Parathyroid adenoma (tissue), 2 donors: ENCODE results near the gene EDC3.
A peak's percentile ranks its signal among the peaks of the same experiment; 100 is the strongest.

ENCODE experiments used
- H2AFZ ChIP-seq: fragments of 300-600 bp; sonication (generic); one replicate; pipeline ENCODE4 v1.7.0; 2017; ENCODE audit warnings: antibody characterized with exemption, mild to moderate bottlenecking
- H3K27ac ChIP-seq: fragments of 300-600 bp; sonication (generic); one replicate; pipeline ENCODE4 v1.7.0; 2017
- H3K27me3 ChIP-seq: fragments of 300-600 bp; sonication (generic); one replicate; pipeline ENCODE4 v1.7.0; 2017; ENCODE audit warnings: low read length; ENCODE audit not compliant: control insufficient read depth, insufficient read depth
- H3K36me3 ChIP-seq: fragments of 300-600 bp; sonication (generic); one replicate; pipeline ENCODE4 v1.7.0; 2017; ENCODE audit warnings: low read length; ENCODE audit not compliant: control insufficient read depth, insufficient read depth
- H3K4me1 ChIP-seq: fragments of 300-600 bp; sonication (generic); one replicate; pipeline ENCODE4 v1.7.0; 2017; ENCODE audit warnings: control low read depth
- H3K4me2 ChIP-seq: fragments of 300-600 bp; sonication (generic); one replicate; pipeline ENCODE4 v1.7.0; 2017; ENCODE audit warnings: low read length
- H3K4me3 ChIP-seq: fragments of 300-600 bp; sonication (generic); one replicate; pipeline ENCODE4 v1.7.0; 2017; ENCODE audit warnings: low read depth, low read length
- H3K79me2 ChIP-seq: fragments of 300-600 bp; sonication (generic); one replicate; pipeline ENCODE4 v1.7.0; 2017; ENCODE audit warnings: control low read depth
- H3K9ac ChIP-seq: fragments of 300-600 bp; sonication (generic); one replicate; pipeline ENCODE4 v1.7.0; 2017; ENCODE audit warnings: mild to moderate bottlenecking
- H3K9me3 ChIP-seq: fragments of 300-600 bp; sonication (generic); one replicate; pipeline ENCODE4 v1.7.0; 2017; ENCODE audit warnings: low read length; ENCODE audit not compliant: control insufficient read depth
- CTCF ChIP-seq: fragments of 300-600 bp; sonication (generic); IDR thresholded peaks from one replicate; pipeline ENCODE4 v1.7.0; 2017; ENCODE audit warnings: antibody characterized with exemption, mild to moderate bottlenecking
- donor health status: primary hyperparathyroidism.

EDC3 gene

GRCh38 chr15:74636984-74637383 is 58.8 kb downstream of the EDC3 start:
- Histone ChIP-seq H3K36me3 (no peaks in the 10 kb centered on the region), H3K4me3 (no peak overlapping the region), H3K4me1 (no peaks in the 10 kb centered on the region), H3K9ac (no peak overlapping the region), H2AFZ (no peak overlapping the region), H3K27me3 (no peaks in the 10 kb centered on the region), H3K79me2 (no peaks in the 10 kb centered on the region), H3K27ac (no peak overlapping the region), H3K9me3 (no peaks in the 10 kb centered on the region), H3K4me2 (no peak overlapping the region)
- TF ChIP-seq CTCF = no peak

GRCh38 chr15:74635228-74635627 is 60.6 kb downstream of the EDC3 start:
- Histone ChIP-seq H3K4me3 (no peak overlapping the region), H3K36me3 (no peaks in the 10 kb centered on the region)
- peak; percentile 71 for TF ChIP-seq CTCF

GRCh38 chr15:74633781-74634180 is 62.0 kb downstream of the EDC3 start:
- Histone ChIP-seq H3K27me3 (no peaks in the 10 kb centered on the region), H2AFZ (no peak overlapping the region), H3K4me1 (no peaks in the 10 kb centered on the region), H3K36me3 (no peaks in the 10 kb centered on the region), H3K79me2 (no peaks in the 10 kb centered on the region), H3K27ac (no peak overlapping the region), H3K9ac (no peak overlapping the region), H3K9me3 (no peaks in the 10 kb centered on the region), H3K4me2 (no peak overlapping the region), H3K4me3 (no peak overlapping the region)
- TF ChIP-seq CTCF = no peak

More at GRCh38 chr15:74635228-74635627, 60.6 kb downstream of the EDC3 start:
- no peaks in the 10 kb centered on the region for H3K79me2 ChIP-seq
- no peak overlapping the region for H2AFZ ChIP-seq
- no peak overlapping the region for H3K4me2 ChIP-seq
- no peaks in the 10 kb centered on the region for H3K4me1 ChIP-seq
- H3K9me3 ChIP-seq = no peaks in the 10 kb centered on the region
- no peak overlapping the region for H3K27ac ChIP-seq
- H3K27me3 ChIP-seq = no peaks in the 10 kb centered on the region
- no peak overlapping the region for H3K9ac ChIP-seq

- H2AFZ ChIP-seq = no peak overlapping the region
- H3K9me3 ChIP-seq = no peaks in the 10 kb centered on the region
- H3K27me3 ChIP-seq = no peaks in the 10 kb centered on the region
- H3K4me2 ChIP-seq = no peak overlapping the region
- no peak overlapping the region for H3K4me3 ChIP-seq
- H3K9ac ChIP-seq = no peak overlapping the region
- no peaks in the 10 kb centered on the region for H3K4me1 ChIP-seq
- no peak overlapping the region for H3K27ac ChIP-seq
- no peaks in the 10 kb centered on the region for H3K79me2 ChIP-seq
- TF ChIP-seq CTCF = no peak
- H3K36me3 ChIP-seq = no peaks in the 10 kb centered on the region
Measured at GRCh38 chr15:74632601-74633000, 63.2 kb downstream of the EDC3 start.

- no peak overlapping the region for H3K27ac ChIP-seq
- no peak overlapping the region for H3K4me3 ChIP-seq
- no peaks in the 10 kb centered on the region for H3K36me3 ChIP-seq
- H3K9me3 ChIP-seq = no peaks in the 10 kb centered on the region
- H3K27me3 ChIP-seq = no peaks in the 10 kb centered on the region
- no peaks in the 10 kb centered on the region for H3K4me1 ChIP-seq
- H3K9ac ChIP-seq = no peak overlapping the region
- peak; percentile 60 for TF ChIP-seq CTCF
- no peak overlapping the region for H2AFZ ChIP-seq
- no peak overlapping the region for H3K4me2 ChIP-seq
- H3K79me2 ChIP-seq = no peaks in the 10 kb centered on the region
Measured at GRCh38 chr15:74631935-74632560, 63.8 kb downstream of the EDC3 start.
